K562 (cell line): ENCODE results near the gene PARD3. TPM values are rescaled to one million over a fixed set of nuclear protein-coding genes. Genes with fewer than 3 reads are reported as not detected.

Source experiments
- MAFK ChIP-seq: IDR thresholded peaks from 2 replicates; pipeline ENCODE4 v1.6.1; 2011; ENCODE audit warnings: low read length, improper control_type of control experiment
- ZNF384 ChIP-seq: IDR thresholded peaks from 2 replicates; pipeline ENCODE4 v1.6.1; 2012; ENCODE audit warnings: low read depth, low read length, improper control_type of control experiment
- polyA plus RNA-seq, 8 experiments: library from polyadenylated mRNA; depleted of rRNA in 4 of 8; stranded (reverse) in 5 of 8; unstranded in 3 of 8; fragments of >200 nt; fragmentation: Nextera tagmentation in 2 of 8; fragmentation: Illumina TruSeq in 1 of 8; extraction: Ambion mirVana in 2 of 8; extraction: Trizol in 1 of 8; gene quantifications; 2 replicates each; pipeline versions ENCODE4 v1.2.1 to v1.2.3, GENCODE V29; 2011 to 2014; ENCODE audit warnings: inconsistent platforms in 1 of 8, missing spikeins in 1 of 8
- total RNA-seq, 7 experiments: library from RNA; depleted of rRNA in 6 of 7; stranded (reverse); fragments of >200 nt in 6 of 7; fragmentation: Illumina TruSeq in 2 of 7; extraction: Trizol in 2 of 7; gene quantifications; 2 replicates each; pipeline versions ENCODE4 v1.2.1 to v1.2.3, GENCODE V29; 2011 to 2021; ENCODE audit warnings: low replicate concordance in 1 of 7
- TF ChIP-seq, protein P1 (sequence below), 2 experiments: fragments of 450-650 bp; IDR thresholded peaks; 2 replicates each; pipeline ENCODE4 v1.6.1; 2016; ENCODE audit warnings: mild to moderate bottlenecking in 2 of 2, borderline replicate concordance in 1 of 2, low read depth in 1 of 2, moderate library complexity in 1 of 2
- TF ChIP-seq, protein P2 (sequence below): fragments of 450-650 bp; IDR thresholded peaks from 2 replicates; pipeline ENCODE4 v1.6.1; 2016; ENCODE audit warnings: mild to moderate bottlenecking, moderate library complexity

Gene PARD3
- total and polyA plus RNA-seq, 9 of the 15 experiments (the other 6 are each of a cell fraction or from before 2014, with no cell fraction given), result 2.7 to 11.7 (median 7.7) TPM

DNA sequence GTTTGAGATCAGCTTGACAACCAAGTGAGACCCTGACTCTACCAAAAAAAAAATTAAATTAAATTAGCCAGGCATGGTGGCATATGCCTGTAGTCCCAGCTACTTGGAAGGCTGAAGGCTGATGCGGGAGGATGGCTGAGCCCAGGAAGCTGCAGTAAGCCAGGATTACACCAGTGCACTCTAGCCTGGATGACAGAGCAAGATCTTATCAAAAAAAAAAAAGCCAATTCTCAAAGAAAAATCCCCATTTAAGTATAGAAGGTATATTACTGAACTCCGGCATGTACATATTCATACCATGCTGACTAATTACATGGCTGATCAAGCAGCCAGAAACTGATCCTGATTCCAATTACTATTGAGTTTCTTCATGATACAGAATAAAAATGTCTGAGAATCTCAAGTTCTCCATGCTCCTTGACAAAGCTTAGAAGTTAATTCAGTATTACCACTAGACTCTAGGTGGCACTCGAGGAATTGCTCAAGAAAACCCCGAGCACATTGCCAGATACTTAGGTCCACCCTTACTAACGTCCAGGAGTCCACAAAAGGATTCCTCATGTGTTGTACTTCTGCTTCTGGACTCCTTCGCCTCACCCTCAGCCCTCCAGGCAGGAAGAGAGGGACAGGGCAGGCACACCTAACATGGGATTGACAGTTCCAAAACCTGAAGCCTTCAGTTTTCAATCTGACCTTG is 148.9 kb downstream of the PARD3 start (continued):
- TF ChIP-seq, protein P1, sequence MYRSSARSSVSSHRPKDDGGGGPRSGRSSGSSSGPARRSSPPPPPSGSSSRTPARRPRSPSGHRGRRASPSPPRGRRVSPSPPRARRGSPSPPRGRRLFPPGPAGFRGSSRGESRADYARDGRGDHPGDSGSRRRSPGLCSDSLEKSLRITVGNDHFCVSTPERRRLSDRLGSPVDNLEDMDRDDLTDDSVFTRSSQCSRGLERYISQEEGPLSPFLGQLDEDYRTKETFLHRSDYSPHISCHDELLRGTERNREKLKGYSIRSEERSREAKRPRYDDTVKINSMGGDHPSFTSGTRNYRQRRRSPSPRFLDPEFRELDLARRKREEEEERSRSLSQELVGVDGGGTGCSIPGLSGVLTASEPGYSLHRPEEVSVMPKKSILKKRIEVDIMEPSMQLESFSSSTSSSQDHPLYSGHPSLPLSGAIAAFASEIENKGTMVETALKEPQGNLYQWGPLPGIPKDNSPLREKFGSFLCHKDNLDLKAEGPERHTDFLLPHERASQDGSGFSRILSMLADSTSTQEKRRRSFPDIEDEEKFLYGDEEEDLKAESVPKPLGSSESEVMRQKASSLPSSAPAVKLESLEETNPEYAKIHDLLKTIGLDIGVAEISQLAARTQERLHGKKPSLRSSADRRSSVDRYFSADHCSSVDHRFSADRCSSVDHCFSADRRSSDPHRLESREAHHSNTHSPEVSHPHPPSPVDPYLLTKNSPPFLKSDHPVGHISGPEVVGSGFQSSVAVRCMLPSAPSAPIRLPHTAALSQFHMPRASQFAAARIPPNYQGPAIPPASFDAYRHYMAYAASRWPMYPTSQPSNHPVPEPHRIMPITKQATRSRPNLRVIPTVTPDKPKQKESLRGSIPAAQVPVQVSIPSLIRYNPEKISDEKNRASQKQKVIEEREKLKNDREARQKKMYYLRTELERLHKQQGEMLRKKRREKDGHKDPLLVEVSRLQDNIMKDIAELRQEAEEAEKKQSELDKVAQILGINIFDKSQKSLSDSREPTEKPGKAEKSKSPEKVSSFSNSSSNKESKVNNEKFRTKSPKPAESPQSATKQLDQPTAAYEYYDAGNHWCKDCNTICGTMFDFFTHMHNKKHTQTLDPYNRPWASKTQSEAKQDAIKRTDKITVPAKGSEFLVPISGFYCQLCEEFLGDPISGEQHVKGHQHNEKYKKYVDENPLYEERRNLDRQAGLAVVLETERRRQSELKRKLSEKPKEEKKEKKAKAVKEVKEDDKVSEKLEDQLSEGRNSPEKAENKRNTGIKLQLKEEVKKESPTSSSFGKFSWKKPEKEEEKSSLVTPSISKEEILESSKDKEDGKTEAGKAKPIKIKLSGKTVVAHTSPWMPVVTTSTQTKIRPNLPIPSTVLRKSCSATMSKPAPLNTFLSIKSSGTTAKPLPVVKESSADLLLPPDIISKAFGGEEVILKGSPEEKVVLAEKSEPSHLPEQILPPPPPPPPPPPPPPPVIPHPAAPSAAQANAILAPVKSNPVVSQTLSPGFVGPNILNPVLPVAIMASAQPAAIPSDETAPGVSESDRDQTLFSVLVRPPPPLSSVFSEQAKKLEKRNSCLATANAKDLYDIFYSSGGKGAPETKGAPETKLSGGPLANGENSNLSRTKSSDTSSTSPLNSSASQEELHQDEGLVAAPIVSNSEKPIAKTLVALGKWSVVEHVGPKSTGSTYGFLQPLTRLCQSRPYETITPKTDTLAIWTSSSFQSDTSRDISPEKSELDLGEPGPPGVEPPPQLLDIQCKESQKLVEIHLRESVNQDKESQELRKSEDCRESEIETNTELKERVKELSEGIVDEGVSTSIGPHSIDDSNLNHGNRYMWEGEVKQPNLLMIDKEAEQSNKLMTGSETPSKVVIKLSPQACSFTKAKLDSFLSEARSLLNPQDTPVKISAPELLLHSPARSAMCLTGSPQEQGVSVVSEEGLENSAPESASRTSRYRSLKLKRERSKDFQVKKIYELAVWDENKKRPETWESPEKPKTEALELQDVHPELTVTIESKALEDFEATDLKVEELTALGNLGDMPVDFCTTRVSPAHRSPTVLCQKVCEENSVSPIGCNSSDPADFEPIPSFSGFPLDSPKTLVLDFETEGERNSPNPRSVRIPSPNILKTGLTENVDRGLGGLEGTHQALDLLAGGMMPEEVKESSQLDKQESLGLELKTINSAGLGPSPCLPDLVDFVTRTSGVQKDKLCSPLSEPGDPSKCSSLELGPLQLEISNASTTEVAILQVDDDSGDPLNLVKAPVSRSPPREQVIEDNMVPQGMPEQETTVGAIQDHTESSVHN (IDR thresholded peaks at IDR 0.05; ENCODE audit: borderline replicate concordance in 1 of 2, low read depth in 1 of 2), result no peak
- TF ChIP-seq, protein P2, sequence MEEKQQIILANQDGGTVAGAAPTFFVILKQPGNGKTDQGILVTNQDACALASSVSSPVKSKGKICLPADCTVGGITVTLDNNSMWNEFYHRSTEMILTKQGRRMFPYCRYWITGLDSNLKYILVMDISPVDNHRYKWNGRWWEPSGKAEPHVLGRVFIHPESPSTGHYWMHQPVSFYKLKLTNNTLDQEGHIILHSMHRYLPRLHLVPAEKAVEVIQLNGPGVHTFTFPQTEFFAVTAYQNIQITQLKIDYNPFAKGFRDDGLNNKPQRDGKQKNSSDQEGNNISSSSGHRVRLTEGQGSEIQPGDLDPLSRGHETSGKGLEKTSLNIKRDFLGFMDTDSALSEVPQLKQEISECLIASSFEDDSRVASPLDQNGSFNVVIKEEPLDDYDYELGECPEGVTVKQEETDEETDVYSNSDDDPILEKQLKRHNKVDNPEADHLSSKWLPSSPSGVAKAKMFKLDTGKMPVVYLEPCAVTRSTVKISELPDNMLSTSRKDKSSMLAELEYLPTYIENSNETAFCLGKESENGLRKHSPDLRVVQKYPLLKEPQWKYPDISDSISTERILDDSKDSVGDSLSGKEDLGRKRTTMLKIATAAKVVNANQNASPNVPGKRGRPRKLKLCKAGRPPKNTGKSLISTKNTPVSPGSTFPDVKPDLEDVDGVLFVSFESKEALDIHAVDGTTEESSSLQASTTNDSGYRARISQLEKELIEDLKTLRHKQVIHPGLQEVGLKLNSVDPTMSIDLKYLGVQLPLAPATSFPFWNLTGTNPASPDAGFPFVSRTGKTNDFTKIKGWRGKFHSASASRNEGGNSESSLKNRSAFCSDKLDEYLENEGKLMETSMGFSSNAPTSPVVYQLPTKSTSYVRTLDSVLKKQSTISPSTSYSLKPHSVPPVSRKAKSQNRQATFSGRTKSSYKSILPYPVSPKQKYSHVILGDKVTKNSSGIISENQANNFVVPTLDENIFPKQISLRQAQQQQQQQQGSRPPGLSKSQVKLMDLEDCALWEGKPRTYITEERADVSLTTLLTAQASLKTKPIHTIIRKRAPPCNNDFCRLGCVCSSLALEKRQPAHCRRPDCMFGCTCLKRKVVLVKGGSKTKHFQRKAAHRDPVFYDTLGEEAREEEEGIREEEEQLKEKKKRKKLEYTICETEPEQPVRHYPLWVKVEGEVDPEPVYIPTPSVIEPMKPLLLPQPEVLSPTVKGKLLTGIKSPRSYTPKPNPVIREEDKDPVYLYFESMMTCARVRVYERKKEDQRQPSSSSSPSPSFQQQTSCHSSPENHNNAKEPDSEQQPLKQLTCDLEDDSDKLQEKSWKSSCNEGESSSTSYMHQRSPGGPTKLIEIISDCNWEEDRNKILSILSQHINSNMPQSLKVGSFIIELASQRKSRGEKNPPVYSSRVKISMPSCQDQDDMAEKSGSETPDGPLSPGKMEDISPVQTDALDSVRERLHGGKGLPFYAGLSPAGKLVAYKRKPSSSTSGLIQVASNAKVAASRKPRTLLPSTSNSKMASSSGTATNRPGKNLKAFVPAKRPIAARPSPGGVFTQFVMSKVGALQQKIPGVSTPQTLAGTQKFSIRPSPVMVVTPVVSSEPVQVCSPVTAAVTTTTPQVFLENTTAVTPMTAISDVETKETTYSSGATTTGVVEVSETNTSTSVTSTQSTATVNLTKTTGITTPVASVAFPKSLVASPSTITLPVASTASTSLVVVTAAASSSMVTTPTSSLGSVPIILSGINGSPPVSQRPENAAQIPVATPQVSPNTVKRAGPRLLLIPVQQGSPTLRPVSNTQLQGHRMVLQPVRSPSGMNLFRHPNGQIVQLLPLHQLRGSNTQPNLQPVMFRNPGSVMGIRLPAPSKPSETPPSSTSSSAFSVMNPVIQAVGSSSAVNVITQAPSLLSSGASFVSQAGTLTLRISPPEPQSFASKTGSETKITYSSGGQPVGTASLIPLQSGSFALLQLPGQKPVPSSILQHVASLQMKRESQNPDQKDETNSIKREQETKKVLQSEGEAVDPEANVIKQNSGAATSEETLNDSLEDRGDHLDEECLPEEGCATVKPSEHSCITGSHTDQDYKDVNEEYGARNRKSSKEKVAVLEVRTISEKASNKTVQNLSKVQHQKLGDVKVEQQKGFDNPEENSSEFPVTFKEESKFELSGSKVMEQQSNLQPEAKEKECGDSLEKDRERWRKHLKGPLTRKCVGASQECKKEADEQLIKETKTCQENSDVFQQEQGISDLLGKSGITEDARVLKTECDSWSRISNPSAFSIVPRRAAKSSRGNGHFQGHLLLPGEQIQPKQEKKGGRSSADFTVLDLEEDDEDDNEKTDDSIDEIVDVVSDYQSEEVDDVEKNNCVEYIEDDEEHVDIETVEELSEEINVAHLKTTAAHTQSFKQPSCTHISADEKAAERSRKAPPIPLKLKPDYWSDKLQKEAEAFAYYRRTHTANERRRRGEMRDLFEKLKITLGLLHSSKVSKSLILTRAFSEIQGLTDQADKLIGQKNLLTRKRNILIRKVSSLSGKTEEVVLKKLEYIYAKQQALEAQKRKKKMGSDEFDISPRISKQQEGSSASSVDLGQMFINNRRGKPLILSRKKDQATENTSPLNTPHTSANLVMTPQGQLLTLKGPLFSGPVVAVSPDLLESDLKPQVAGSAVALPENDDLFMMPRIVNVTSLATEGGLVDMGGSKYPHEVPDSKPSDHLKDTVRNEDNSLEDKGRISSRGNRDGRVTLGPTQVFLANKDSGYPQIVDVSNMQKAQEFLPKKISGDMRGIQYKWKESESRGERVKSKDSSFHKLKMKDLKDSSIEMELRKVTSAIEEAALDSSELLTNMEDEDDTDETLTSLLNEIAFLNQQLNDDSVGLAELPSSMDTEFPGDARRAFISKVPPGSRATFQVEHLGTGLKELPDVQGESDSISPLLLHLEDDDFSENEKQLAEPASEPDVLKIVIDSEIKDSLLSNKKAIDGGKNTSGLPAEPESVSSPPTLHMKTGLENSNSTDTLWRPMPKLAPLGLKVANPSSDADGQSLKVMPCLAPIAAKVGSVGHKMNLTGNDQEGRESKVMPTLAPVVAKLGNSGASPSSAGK, result 0 out of 2 replicates have a peak, but pooled peaks have one; percentile 17
- peak; percentile 48; the same call in 1 of the 2 replicates for TF ChIP-seq MAFK
- peak; percentile 85 for TF ChIP-seq ZNF384
